Pericardium fibroblast (primary cell): ENCODE data around the gene FIG4. TPM values are rescaled to one million over a fixed set of nuclear protein-coding genes. Genes with fewer than 3 reads are reported as not detected.

Experiments
- total RNA-seq: library from RNA; depleted of rRNA; stranded (reverse); fragments of >200 nt; gene quantifications from 2 replicates; pipeline ENCODE4 v1.2.3, GENCODE V29; 2015

FIG4 gene
- total RNA-seq, result 2.5 and 13.3 TPM in 2 replicates

GRCh38 chr6:109690737-109691621 lies at the start of gene FIG4, which contains the start of gene AK9:
FIG4 (plus strand) TSS chr6:109691296; CDS start chr6:109691436, 140 bp downstream.
AK9 (minus strand) TSS chr6:109691202; CDS start chr6:109675745, 15,457 bp downstream.

Other genes with a start within 250 kb of the FIG4 start
- 41.2 and 73.8 TPM in 2 replicates for gene MICAL1, start 235.5 kb upstream of the FIG4 start, total RNA-seq
- gene ZBTB24, start 208.1 kb upstream of the FIG4 start, total RNA-seq, result 4.9 and 5.6 TPM in 2 replicates
- gene AK9, start 94 bp upstream of the FIG4 start, total RNA-seq, result 1.1 and 2.4 TPM in 2 replicates